CD4-positive, alpha-beta T cell treated with Interferon alpha-2 for 1 hour (primary cell): ENCODE measurements around the gene JAML.
A peak's percentile ranks its signal among the peaks of the same experiment; 100 is the strongest.

ENCODE experiments used
- DNase-seq, 2 donors: peaks; one replicate each; pipeline ENCODE4 v3.0.0-alpha.2; 2020 to 2022

JAML gene

GRCh38 chr11:118215262-118215661 lies 9.5 kb downstream of the JAML start:
- DNase-seq, result peak in 1 of 2 donors; percentile 38

- DNase-seq, result peak in 1 of 2 donors; percentile 28
These were observed 10.4 kb downstream of the JAML start for GRCh38 chr11:118214210-118214914.

- DNase-seq, result no peak
These were observed 11.0 kb downstream of the JAML start for GRCh38 chr11:118213781-118214180.

GRCh38 chr11:118213201-118213600 lies 11.6 kb downstream of the JAML start:
- DNase-seq, result no peak

DNA sequence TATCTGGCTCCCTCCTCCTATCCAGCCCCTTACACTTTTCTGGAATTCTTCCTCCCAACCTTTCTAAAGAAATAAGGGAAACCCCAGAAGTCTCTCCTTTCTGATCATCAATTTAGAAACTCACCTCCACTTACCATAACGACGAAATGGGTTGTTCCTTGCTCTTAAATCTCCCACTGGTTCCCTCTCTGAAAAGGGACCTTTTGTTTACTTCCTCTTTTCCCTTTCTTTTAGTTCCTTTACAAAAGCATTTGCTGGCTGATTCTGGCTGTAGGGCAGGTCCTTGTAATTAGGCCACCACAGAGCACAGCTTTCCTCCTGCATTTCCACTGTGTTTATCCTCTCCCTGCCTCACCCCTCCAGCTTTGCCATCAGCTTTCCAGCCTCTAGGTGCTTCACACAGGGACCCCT lies 12.0 kb downstream of the JAML start:
- no peak for DNase-seq

GRCh38 chr11:118212131-118212725 lies 12.6 kb downstream of the JAML start:
- no peak for DNase-seq

DNA sequence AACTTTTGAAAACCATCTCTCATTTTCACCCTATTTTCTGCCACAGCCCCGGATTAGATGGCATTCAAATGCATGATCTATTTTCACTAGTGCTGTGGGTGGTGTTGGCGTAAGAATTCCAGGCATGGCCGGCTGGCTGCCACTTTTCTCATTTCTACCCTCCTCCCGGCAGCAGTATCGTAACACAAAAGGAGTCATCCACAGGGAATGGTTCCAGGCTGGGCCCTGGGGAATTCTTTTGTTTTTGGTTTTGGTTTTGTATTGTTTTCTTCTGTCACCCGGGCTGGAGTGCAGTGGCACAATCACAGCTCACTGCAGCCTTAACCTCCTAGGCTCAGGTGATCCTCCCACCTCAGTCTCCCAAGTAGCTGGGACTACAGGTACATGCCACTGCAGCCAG lies 13.8 kb downstream of the JAML start:
- no peak for DNase-seq

GRCh38 chr11:118210323-118210722 lies 14.5 kb downstream of the JAML start:
- DNase-seq, result no peak

DNA sequence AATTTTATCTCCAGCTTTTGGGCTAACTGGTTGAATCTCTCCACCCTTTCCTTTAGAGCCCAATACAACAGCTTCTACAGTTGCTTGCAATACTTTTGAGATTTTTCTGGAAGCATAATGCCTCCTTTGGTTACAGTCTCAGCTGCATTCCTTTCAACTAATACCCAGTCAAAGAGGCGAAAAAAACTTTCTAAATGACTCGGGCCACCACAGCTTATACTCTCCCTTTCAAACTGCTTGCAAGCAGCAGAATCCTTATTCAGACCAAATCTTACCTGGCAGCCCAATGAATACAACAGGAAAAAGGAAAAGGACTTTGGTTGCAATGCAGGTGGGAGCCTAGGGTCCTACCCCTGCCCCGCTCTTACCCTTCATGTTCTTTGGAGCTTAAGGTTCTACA lies 15.8 kb downstream of the JAML start:
- DNase-seq, result no peak

DNA sequence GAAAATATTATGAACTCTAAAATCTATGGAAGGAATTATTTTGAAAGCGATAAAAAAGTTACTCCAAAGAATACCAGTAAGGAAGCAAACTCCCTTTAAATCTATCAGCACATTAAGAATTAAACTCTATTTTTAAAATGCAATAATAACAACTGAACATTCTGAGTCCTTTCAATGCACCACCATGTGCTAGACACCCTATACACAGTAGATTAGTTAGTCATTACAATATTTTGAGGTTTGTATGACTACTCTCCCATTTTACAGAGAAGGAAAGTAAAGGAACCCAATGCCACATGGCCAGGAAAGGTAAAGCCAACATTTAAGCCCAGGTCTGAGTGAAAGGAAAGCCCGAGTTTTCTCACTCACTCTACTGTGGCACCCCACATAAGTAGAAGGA lies 17.7 kb downstream of the JAML start:
- no peak for DNase-seq

DNA sequence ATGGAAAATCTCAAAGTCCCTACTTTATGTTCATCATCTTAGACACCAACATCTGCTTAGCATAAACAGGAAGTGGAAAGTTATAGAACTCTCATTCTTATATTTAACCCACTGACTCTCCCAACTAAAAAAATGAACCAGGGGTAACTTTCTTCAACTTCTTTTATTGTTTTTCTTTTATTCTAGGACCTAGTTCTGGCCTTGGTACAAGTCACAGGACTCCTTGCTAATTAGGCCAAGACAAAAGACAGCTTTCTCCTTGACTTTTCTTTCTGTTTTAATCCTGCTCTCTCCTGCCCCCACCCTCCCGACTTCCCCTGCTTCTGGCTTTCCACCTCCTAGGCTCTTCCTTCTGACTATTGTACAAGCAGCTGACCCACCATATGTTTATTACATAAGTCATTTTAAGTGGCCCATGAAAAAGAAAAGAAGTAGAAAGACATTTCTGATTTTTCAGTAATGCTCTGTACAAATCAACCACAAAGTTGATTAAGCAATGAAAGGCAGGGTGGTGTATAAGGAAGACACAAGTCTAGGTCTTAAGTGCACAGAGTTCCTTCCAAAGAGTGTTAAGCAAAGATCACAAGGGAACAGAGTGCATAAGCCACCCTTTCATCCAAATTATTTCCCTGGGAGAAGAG lies 18.3 kb downstream of the JAML start:
- DNase-seq, result no peak

- DNase-seq, result no peak
These were observed 19.0 kb downstream of the JAML start for GRCh38 chr11:118205606-118206378.

DNA sequence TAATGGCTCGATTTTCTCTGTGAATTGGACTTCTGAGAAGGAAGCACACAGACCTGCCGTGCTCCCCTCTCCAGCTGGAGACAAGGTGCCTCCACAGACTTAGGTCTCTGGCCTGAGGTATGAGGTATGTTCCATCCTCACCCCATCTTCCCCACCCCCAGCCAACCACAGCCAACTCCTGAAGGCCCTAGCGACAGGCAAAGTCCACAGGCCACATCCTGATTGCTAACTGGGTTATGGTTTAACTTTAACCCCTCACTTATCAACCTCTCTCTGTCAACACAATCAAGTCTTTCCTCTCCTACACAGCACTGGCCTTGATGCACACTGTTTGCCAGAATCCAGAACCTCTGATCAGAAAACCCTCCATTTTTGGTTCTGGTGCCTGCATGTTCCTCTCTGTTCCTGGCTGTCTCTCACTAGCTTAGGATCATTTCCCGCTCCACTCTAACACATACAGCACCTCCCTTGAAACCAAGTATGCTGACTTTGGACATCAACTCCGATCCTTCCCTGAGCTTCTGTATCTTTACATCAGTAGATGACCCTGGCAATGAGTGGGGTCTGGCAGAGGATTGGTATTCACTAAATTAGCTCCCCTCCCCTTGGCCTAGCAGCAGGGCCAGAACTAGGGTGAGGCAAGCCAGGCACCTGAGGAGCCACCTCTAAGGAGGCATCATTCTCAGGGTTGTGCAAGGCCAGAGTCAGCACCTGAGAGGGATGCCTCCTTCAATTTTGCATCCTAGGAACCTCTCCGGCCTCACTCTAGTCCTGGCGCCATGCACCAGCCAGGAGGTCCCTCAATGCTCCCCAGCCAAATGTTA lies 22.0 kb downstream of the JAML start:
- peak in 1 of 2 donors; percentile 65 for DNase-seq

DNA sequence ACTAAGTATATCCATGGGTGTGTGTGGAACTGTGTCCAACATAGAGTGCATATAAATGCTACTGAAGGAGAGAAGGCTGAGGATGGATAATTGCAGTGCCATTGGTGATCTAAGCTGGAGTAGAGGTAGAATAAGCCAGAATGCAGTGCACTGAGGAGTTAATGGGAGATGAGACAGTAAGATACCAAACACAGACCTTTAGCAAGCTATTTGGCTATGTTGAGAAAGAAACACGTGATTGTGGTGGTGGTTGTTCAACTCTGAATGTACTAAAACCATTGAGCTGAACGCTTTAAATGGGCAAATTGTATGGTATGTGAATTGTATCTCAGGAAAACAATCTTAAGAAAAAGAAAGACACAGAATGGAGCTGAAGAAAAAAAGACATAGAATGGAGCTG lies 22.8 kb downstream of the JAML start:
- no peak for DNase-seq

DNA sequence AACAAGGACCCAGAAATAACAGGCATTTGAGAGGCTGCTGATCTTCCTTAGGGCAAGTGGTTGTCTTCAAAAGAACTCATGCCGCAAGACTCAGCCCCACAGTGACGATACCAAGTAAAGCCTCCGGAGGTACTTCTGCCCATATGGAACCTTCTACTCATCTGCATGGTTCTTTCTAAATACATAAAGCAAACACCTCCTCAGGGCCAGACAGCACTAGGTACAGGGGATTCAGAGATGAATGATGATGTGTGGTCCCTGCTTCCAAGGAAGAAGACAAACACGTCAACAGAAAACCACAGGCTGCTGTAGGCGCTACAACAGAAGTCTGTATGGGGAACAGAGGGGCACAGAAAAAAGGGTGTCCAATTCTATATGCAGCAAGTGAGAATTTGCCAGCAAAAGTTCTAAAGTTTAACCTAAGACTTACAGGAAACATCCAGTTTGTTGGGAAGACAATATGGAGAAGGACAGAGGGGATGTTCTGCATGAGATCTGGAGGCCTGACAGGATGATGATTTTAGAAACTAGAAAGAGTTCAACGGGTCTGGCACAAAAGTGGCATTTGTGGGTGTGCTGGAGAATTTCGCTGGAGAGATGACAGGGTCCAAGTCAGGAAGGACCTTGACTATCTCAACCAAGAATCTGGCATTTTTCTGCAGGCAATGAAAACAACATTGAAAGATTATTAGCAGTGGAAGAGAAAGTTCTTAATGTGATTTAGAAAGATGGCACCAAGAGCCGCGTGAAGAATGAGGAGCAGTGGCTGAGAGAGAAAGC lies 23.7 kb downstream of the JAML start:
- DNase-seq, result peak; percentile 42 to 52

GRCh38 chr11:118200497-118200896 lies 24.3 kb downstream of the JAML start:
- no peak for DNase-seq

DNA sequence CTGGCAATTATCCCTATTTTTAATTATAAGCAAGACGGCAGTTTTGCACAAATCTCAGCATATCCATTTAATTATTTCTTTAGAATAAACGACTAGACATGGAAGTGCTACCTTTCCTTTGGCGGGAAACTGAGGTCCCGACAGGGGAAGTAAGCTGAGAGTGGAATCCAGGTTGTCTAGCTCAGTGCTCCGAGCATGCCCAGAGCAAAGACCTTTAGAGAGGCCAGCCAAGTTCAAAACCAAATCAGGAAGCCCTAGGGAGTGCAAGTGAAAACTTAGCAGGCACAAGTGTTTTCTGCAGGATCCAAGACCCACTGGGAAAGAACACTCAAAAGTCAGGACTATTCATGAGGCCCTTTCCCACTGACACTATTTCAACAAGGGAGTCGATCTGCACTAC lies 25.7 kb downstream of the JAML start:
- no peak for DNase-seq

GRCh38 chr11:118198370-118198769 lies 26.4 kb downstream of the JAML start:
- peak; percentile 81 to 83 for DNase-seq

DNA sequence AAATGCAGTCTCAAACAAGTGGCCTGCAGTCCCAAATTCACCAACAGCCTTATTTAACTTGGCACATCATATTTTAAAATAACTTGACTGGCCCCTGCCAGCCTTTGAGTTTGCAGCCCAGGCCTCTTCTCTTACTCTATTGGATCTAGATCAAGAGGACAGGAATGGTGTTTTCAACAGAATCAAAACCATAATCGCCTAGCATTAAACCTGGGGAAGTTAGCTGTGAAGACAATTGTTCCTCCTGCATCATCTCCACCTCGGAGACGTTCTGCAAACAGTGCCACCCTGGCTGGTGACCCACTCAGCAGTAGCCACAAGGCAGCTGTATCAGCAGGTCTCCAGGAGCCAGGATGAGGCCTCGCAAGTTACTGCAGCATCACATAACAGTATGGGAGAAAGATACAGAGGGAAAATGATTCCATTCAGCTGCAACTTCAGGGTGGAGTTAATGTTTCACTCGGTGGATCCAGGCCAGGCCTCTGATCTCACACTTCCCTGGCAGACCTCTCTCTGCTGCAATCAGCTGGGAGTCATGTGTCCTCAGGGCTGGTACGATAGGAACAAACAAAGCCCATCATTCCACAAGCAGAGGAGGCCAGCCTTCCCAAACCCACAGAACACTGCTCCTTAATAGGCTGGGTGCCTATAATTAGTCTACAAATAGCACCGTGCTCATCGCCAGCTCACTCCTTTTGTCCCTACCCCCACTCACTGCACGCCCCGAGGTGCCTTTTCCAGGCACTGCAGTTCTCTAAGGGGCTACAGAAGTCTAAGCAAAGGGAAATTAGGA lies 29.8 kb downstream of the JAML start:
- DNase-seq, result no peak

- DNase-seq, result no peak
These were observed 30.8 kb downstream of the JAML start for GRCh38 chr11:118193910-118194566.
